Heart right ventricle (tissue), 16 donors: ENCODE measurements around the gene CSTPP1. TPM values are rescaled to one million over a fixed set of nuclear protein-coding genes. Genes with fewer than 3 reads are reported as not detected.

ENCODE experiments used
- ATAC-seq, 8 donors: fragments of 200-7000 bp; cut with Tn5 transposase; one replicate each; pipeline ENCODE4 v1.9.1; 2020; ENCODE audit warnings: mild to moderate bottlenecking in 8 of 8, moderate library complexity in 8 of 8, moderate number of reproducible peaks in 1 of 8
- DNase-seq, 2 donors: peaks; one replicate each; pipeline ENCODE4 v3.0.0-alpha.2; 2020
- H3K27ac ChIP-seq, 10 donors: fragments of 200-600 bp; sonication (generic) in 2 of 10; one replicate each; pipeline versions ENCODE4 v1.5.0 to v1.8.0; 2020 to 2022; ENCODE audit warnings: mild to moderate bottlenecking in 3 of 10
- H3K27me3 ChIP-seq, 7 donors: fragments of 200-600 bp; one replicate each; pipeline ENCODE4 v1.8.0; 2021 to 2022; ENCODE audit warnings: mild to moderate bottlenecking in 2 of 7
- H3K36me3 ChIP-seq, 9 donors: fragments of 200-600 bp; sonication (generic) in 1 of 9; one replicate each; pipeline versions ENCODE4 v1.5.0 to v1.8.0; 2020 to 2022; ENCODE audit warnings: mild to moderate bottlenecking in 2 of 9
- H3K4me1 ChIP-seq, 9 donors: fragments of 200-600 bp; sonication (generic) in 1 of 9; one replicate each; pipeline versions ENCODE4 v1.5.0 to v1.8.0; 2020 to 2022; ENCODE audit warnings: mild to moderate bottlenecking in 4 of 9
- H3K4me3 ChIP-seq, 10 donors: fragments of 200-600 bp; sonication (generic) in 2 of 10; one replicate each; pipeline versions ENCODE4 v1.5.0 to v1.8.0; 2020 to 2022; ENCODE audit warnings: mild to moderate bottlenecking in 7 of 10, moderate library complexity in 2 of 10
- H3K9me3 ChIP-seq, 11 donors: fragments of 200-600 bp in 10 of 11; sonication (generic) in 2 of 11; one replicate each; pipeline versions ENCODE4 v1.5.0 to v1.8.0; 2013 to 2022; ENCODE audit warnings: mild to moderate bottlenecking in 2 of 11, control low read depth in 1 of 11, moderate library complexity in 1 of 11
- WGBS, 2 donors: extraction: QIAGEN DNeasy Blood & Tissue Kit; methylation state at CpG; one replicate each; pipeline ENCODE4 v1.1.7; 2013; ENCODE audit warnings: inconsistent platforms in 1 of 2; 5-methylcytosine and 5-hydroxymethylcytosine counted together
- intact Hi-C, 10 donors: fragments of 100-400 bp; cut with DNase I; formaldehyde crosslinking; loops; one replicate each; pipeline versions ENCODE4 v1.11.1 to v1.14.2; 2022
- polyA plus RNA-seq, 2 donors: library from polyadenylated mRNA; stranded (reverse); fragments of 200-250 nt; gene quantifications; one replicate each; pipeline ENCODE4 v1.2.3, GENCODE V29; 2013
- total RNA-seq, 10 donors: library from RNA; stranded (reverse); fragmentation: NEBNext Ultra II Directional in 3 of 10; extraction: Animal tissue kit (Norgen Biotek cat#: 25700) in 3 of 10; gene quantifications; one replicate each; pipeline versions ENCODE4 v1.2.1 to v1.2.4, GENCODE V29; 2021 to 2023
- TF ChIP-seq, protein P1 (sequence below), 9 donors: fragments of 200-600 bp; sonication (generic) in 2 of 9; IDR thresholded peaks; one replicate each; pipeline versions ENCODE4 v1.5.0 to v1.8.0; 2021 to 2022; ENCODE audit warnings: antibody characterized with exemption in 9 of 9, mild to moderate bottlenecking in 5 of 9, moderate library complexity in 1 of 9
- donor health status: Arrhythmogenic right ventricular cardiomyopathy.
- donor health status: ischemic (EF 13 %, LVEDD 7.1; RV severe dilation, severe dysfunction).
- donor health status: healthy with polysubstance abuse.
- donor health status: DM: no; HTN: yes; CAD: no.
- donor health status: DM: no; HTN: no; CAD: no.
- donor health status: ischemic (EF 25% LVEDD 6.9; RV normal size, moderate dysfunction).
- donor health status: ischemic (EF 25% LVEDD 5.7; RV mildly dilated, moderate dysfunction).
- donor health status: healthy.
- donor health status: DM: yes; HTN: yes; CAD: no.
- donor health status: Ischemic cardiomyopathy.
- donor health status: ischemic (EF 35%, LVEDD 5.7; RV mildly dilated, moderate dysfunction).
- donor health status: nonischemic (EF 11% LVEDD 7.7; RV severe dilation, severe dysfunction).
- donor health status: DM: yes; HTN: yes; CAD: no.
- donor health status: PGD.
- donor health status: ischemic (EF 29% LVEDD 5.4; RV normal size, mild dysfunction).
- donor health status: nonischemic (EF 23%, LVEDD 6.1; RV moderate dilation, normal function).

CSTPP1 gene
- total and polyA plus RNA-seq, 12 donors, result 10.2 to 26.7 (median 16.7) TPM

DNA sequence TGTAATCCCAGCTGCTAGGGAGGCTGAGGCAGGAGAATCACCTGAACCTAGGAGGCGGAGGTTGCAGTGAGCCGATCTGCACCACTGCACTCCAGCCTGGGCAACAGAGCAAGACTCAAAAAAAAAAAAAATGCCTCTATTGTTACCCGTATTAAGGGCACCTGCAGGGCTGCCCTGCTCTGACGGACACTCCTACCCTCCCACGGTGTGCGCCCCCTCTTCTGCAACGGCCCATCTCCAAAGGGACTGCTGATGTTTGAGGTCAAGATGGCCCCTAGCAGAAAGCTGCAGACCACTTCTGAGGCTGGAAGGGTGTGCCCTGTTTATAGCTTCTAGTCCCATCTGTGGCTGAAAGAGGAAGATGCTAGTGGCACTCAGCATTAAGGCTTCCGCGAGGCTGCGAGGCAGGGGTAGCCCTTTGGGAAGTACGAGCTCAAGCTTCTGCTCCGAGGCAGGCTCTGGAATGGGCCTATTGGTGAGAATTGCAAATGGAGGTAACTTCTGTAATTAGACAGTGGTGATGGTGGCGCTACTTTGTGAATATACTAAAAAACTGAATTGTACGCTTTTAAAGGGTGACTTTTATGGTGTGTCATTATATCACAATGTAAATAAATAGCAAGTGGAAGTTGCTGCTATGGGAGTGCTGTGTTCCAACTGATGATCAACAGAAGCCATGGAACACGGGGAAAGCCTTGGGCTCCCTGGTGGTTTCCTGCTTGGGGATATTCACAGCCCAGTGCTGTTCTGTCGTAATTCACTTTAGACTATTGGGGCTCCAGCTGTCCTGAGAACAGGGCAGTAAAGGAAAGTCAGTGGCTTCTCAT is 215.8 kb downstream of the CSTPP1 start:
- TF ChIP-seq, protein P1, sequence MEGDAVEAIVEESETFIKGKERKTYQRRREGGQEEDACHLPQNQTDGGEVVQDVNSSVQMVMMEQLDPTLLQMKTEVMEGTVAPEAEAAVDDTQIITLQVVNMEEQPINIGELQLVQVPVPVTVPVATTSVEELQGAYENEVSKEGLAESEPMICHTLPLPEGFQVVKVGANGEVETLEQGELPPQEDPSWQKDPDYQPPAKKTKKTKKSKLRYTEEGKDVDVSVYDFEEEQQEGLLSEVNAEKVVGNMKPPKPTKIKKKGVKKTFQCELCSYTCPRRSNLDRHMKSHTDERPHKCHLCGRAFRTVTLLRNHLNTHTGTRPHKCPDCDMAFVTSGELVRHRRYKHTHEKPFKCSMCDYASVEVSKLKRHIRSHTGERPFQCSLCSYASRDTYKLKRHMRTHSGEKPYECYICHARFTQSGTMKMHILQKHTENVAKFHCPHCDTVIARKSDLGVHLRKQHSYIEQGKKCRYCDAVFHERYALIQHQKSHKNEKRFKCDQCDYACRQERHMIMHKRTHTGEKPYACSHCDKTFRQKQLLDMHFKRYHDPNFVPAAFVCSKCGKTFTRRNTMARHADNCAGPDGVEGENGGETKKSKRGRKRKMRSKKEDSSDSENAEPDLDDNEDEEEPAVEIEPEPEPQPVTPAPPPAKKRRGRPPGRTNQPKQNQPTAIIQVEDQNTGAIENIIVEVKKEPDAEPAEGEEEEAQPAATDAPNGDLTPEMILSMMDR (IDR thresholded peaks at IDR 0.05), result no peak
- ATAC-seq (peak in 4 of 8 donors; percentile 2 to 21 (median 11)), DNase-seq (no peak)
- H3K4me3 ChIP-seq, result no peak overlapping the region
- 86 to 89% methylated on average over 16 of the region's 16 CpGs for WGBS, 2 donors
- no peaks in the 10 kb centered on the region for H3K9me3 ChIP-seq
- H3K4me1 ChIP-seq, result peaks cover 4 to 34% (median 18%) of the 10 kb centered on the region in 9 donors
- no peak overlapping the region for H3K27ac ChIP-seq
- peaks cover 0 to 13% (median 0%) of the 10 kb centered on the region in 9 donors for H3K36me3 ChIP-seq
- intact Hi-C loops, result loop anchor here in 7 of 10 donors (2.0 to 5.0 kb wide), 5 partner anchors 215 to 264 kb away; partner anchors contain the start of gene CSTPP1 (in 1 of the 7)
- H3K27me3 ChIP-seq, result no peaks in the 10 kb centered on the region

DNA sequence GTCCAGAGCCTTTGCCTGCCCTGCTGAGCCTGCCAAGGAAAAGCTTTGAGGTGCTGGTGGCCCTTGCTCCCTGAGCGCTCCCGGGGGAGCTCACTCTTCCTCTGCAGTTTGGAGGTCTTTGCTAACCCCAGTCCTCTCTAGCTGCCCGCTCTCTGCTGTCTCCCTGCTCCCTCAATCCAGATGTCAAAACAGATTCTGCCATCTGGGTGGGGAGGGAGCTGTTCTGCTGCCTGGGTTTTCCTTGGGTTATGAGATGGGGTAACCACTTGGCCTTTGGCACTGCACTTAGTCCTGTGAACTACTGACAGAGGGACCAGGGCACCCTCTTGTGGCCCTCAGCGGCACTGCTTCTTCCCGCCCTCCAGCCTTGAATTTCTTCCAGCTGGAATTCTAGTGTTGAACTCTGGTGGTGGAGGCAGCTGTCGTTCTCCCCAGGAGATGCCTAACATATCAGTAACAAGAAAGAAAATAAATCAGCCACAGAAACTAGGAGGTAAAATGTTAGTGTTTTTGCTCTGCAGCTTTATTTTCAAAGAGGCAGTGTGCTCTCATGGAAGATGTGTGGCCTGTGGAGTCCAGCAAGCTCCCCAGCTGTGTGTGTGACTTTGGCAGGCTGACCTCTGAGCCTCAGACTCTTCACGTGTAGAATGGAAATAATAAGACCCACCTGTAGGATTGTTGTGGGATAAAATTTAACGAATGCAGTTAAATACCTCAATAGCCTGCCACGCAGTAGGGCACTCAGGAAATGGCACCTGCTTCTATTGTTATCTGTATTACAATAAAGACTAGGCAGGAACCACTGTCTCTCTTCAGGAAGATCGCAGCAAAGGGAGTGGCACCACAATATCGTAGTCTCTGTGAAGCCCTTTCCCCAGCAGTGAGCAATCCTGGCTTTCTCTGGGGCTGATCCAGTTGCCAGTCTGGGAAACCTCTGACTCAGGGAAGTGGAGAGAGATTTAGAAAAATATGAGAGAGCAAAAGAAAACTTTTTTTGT is 216.7 kb downstream of the CSTPP1 start:
- 39% methylated on average over 11 of the region's 11 CpGs for WGBS, 2 donors
- peak; percentile 54 to 85 (median 78) for ATAC-seq
- no peak overlapping the region for H3K4me3 ChIP-seq
- peak; percentile 77 to 80 for DNase-seq
- no peaks in the 10 kb centered on the region for H3K27me3 ChIP-seq
- H3K4me1 ChIP-seq, result peaks cover 4 to 34% (median 18%) of the 10 kb centered on the region in 9 donors
- H3K27ac ChIP-seq, result peak overlapping the region in 1 of 10 donors; percentile 58
- peaks cover 0 to 16% (median 0%) of the 10 kb centered on the region in 9 donors for H3K36me3 ChIP-seq
- TF ChIP-seq, protein P1 (IDR thresholded peaks at IDR 0.05), result peak; percentile 87 to 97 (median 94)
- H3K9me3 ChIP-seq, result no peaks in the 10 kb centered on the region
- intact Hi-C loops, result loop anchor here in 9 of 10 donors (1.0 to 5.0 kb wide), 6 partner anchors 216 to 264 kb away; partner anchors contain the start of gene CSTPP1 (in 1 of the 9)

DNA sequence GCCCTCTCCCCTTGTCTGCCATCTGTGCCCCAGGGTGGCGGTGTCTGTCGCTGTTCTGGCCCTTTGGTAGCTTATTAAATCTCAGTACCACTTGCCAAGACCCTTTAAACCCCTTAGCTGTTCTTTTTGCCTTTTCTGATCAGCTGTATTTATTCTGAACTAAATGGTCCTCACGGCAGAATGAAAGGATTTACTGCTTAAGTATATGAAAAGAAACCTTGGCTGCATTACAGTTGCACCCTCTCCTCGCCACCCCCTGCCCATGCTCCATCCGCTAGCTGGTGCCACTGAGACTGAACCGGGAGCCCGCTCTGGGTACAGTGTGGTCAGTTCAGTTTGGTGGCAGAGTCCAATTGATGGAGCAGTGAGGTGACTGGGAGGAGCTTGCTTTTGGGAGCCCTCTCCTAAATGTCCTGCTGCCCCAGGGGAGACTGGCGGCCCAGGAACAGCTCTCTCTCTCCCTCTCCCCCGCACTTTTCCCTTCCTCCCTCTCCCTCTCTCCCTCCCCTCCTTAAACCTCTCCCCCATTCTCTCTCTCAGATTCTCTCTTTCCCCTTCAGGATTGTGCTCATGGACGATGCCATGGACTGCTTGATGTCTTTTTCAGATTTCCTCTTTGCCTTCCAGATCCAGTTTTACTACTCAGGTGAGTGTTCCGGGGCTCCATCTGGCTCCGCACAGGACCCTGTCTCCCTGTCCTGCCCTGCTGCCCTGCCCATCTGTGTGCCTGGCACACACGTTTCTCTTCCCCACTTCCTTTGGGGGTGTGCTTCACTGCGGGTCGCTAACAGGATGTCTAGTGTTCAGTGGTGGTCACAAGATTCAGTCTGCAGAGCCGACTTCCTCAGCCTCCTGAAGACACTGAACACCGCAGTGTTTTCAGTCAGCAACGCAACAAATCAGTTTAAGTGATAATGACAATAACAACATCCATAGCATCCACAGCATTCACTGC is 218.3 kb downstream of the CSTPP1 start:
- WGBS, 2 donors, result 66 to 81% methylated on average over 18 of the region's 18 CpGs
- ATAC-seq (no peak), DNase-seq (no peak)
- TF ChIP-seq, protein P1 (IDR thresholded peaks at IDR 0.05), result no peak
- peak overlapping the region in 1 of 10 donors; percentile 14 for H3K27ac ChIP-seq
- no peaks in the 10 kb centered on the region for H3K27me3 ChIP-seq
- peaks cover 0 to 22% (median 0%) of the 10 kb centered on the region in 9 donors for H3K36me3 ChIP-seq
- H3K4me1 ChIP-seq, result peaks cover 0 to 18% (median 10%) of the 10 kb centered on the region in 9 donors
- H3K9me3 ChIP-seq, result no peaks in the 10 kb centered on the region
- no peak overlapping the region for H3K4me3 ChIP-seq
- intact Hi-C loops, result loop anchor here in 4 of 10 donors (2.0 to 5.0 kb wide), 4 partner anchors 218 to 263 kb away; partner anchors contain the start of gene CSTPP1 (in 1 of the 4)
